ENCODE measurements around the gene RALGAPA1.

- TF ChIP-seq CTCF (IDR thresholded peaks at IDR 0.05; ENCODE audit: borderline replicate concordance, extremely low read depth, low read length, poor library complexity, severe bottlenecking) (no peak), EZH2 (IDR thresholded peaks at IDR 0.05; ENCODE audit: borderline replicate concordance, low read depth, low read length, severe bottlenecking) (no peak)
Measured at GRCh38 chr14:35819591-35820540, 10.8 kb upstream of the RALGAPA1 start.

Data from DND-41 (cell line).